ENCODE data around the gene WDFY3.

Gene WDFY3

DNA sequence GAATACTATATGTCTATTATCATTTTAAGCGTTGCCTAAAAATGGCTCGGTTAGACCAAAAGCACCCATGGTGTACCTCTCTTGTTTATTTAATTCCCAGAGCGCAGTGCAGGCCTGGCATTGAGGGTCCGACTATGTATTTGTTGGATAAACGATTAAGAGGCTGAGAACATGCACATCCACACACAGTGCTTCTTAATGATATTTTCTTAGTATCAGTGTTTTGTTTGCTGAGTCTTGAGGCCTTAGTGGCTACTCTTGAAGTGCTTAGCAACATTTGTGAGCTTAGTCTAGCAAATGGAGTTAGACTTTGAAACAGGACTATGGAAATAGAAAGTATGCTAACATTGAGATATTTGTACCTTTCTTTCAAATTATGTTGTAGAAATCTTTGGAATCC, 339.8 kb downstream of the WDFY3 start:
- no peak for DNase-seq (ENCODE audit: low read depth, low spot score)

DNA sequence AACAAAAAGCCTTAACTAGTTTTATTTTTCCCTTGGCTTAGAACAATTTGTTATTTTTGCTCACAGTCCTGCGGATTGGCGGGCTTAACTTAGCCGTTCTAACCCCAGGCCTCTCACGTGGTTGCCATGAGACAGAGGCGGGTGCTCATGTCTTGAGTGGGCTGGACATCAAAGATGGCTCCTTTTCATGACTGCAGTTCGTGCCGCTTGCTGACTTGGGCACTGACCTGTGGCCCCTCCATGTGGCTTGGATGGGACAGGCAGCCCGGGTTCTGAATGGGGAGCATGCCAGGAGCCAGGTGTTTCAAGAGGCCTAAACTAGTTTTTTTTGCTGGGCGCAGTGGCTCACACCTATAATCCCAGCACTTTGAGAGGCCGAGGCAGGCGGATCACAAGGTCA, 342.8 kb downstream of the WDFY3 start:
- no peak for DNase-seq (ENCODE audit: low read depth, low spot score)

DNA sequence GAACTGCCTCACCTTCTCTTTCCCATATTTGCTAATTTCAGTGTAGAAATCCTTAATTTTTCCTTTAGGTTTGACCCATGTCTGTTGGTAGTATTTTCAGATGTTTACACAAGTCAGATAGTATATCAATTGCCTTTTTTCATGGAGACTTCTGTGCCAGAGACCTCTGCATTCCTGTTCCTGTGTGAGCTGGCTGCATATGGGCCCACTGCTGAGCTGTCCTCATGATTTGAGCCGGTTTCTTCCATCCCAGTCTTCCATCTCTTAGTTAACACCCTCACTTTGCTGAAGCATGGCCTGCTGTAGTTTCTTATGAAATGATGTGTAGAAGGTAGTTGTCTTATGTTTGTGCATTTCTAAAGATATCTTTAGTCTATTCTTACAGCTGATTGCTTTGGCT, 343.5 kb downstream of the WDFY3 start:
- no peak for DNase-seq (ENCODE audit: low read depth, low spot score)

Measured in smooth muscle cell of the brain vasculature (primary cell).